HepG2 (cell line): ENCODE measurements around the gene HMBS. TPM values are rescaled to one million over a fixed set of nuclear protein-coding genes. Genes with fewer than 3 reads are reported as not detected.

Source experiments
- GLI4 ChIP-seq: sonication (generic); formaldehyde crosslinking; IDR thresholded peaks from 2 replicates; pipeline ENCODE4 v1.5.1; 2020; ENCODE audit warnings: missing genetic modification reagents, mild to moderate bottlenecking, moderate library complexity, borderline replicate concordance
- REPIN1 ChIP-seq: sonication (generic); formaldehyde crosslinking; IDR thresholded peaks from 2 replicates; pipeline ENCODE4 v1.8.0; 2022; ENCODE audit warnings: missing genetic modification reagents, low read depth, mild to moderate bottlenecking, borderline replicate concordance
- SMC3 ChIP-seq: IDR thresholded peaks from 2 replicates; pipeline ENCODE4 v1.6.1; 2011; ENCODE audit warnings: low read length, improper control_type of control experiment
- TBP ChIP-seq: sonication (generic); formaldehyde crosslinking; IDR thresholded peaks from 2 replicates; pipeline ENCODE4 v1.5.0; 2020; ENCODE audit warnings: missing genetic modification reagents
- XRCC5 ChIP-seq: fragments of 200-400 bp; formaldehyde crosslinking; optimal IDR thresholded peaks from 2 replicates; pipeline ENCODE3; 2017; ENCODE audit warnings: mild to moderate bottlenecking, low read length
- ZNF10 ChIP-seq: sonication (generic); formaldehyde crosslinking; IDR thresholded peaks from 2 replicates; pipeline ENCODE4 v1.4.0; 2020; ENCODE audit warnings: mild to moderate bottlenecking, low read depth, missing genetic modification reagents, borderline replicate concordance
- ZNF234 ChIP-seq: sonication (generic); formaldehyde crosslinking; conservative IDR thresholded peaks from 2 replicates; pipeline ENCODE4 v1.5.1; 2020; ENCODE audit warnings: mild to moderate bottlenecking, missing genetic modification reagents
- ZNF329 ChIP-seq: sonication (generic); formaldehyde crosslinking; IDR thresholded peaks from 2 replicates; pipeline ENCODE4 v1.9.0; 2021; ENCODE audit warnings: low read depth, mild to moderate bottlenecking, missing genetic modification reagents
- ZNF441 ChIP-seq: sonication (generic); formaldehyde crosslinking; IDR thresholded peaks from 2 replicates; pipeline ENCODE4 v1.7.0; 2021; ENCODE audit warnings: missing genetic modification reagents, borderline replicate concordance
- ZNF879 ChIP-seq: sonication (generic); formaldehyde crosslinking; IDR thresholded peaks from 2 replicates; pipeline ENCODE4 v1.8.1; 2023; ENCODE audit warnings: missing genetic modification reagents
- ZNF883 ChIP-seq: sonication (generic); formaldehyde crosslinking; IDR thresholded peaks from 2 replicates; pipeline ENCODE4 v1.5.1; 2020; ENCODE audit warnings: mild to moderate bottlenecking, missing genetic modification reagents; ENCODE audit errors: not compliant biosample characterization
- ZSCAN12 ChIP-seq: sonication (generic); formaldehyde crosslinking; IDR thresholded peaks from 2 replicates; pipeline ENCODE4 v1.9.0; 2021; ENCODE audit warnings: mild to moderate bottlenecking, missing genetic modification reagents
- ZSCAN31 ChIP-seq: sonication (generic); formaldehyde crosslinking; IDR thresholded peaks from 2 replicates; pipeline ENCODE4 v1.5.0; 2020; ENCODE audit warnings: low read depth, mild to moderate bottlenecking, missing genetic modification reagents
- polyA plus RNA-seq, 8 experiments: library from polyadenylated mRNA; depleted of rRNA in 3 of 8; stranded (reverse) in 7 of 8; unstranded in 1 of 8; fragments of >200 nt; fragmentation: Illumina TruSeq in 4 of 8; extraction: Trizol in 4 of 8; gene quantifications; 2 replicates each; pipeline versions ENCODE4 v1.2.1 to v1.2.3, GENCODE V29; 2011 to 2016; ENCODE audit warnings: low read depth in 4 of 8, missing spikeins in 1 of 8, mixed read lengths in 1 of 8; ENCODE audit not compliant: insufficient read depth in 1 of 8
- total RNA-seq, 5 experiments: library from RNA; depleted of rRNA; stranded (reverse); fragments of >200 nt; fragmentation: Illumina TruSeq; extraction: Trizol; gene quantifications; 2 replicates each; pipeline ENCODE4 v1.2.3, GENCODE V29; 2016; ENCODE audit warnings: low read depth in 1 of 5
- TF ChIP-seq, protein P1 (sequence below): IDR thresholded peaks from 2 replicates; pipeline ENCODE4 v1.6.1; 2018; ENCODE audit warnings: missing genetic modification reagents
- TF ChIP-seq, protein P2 (sequence below): sonication (generic); formaldehyde crosslinking; IDR thresholded peaks from 2 replicates; pipeline ENCODE4 v1.4.0; 2020; ENCODE audit warnings: low read depth, mild to moderate bottlenecking, missing genetic modification reagents
- TF ChIP-seq, protein P3 (sequence below): sonication (generic); formaldehyde crosslinking; IDR thresholded peaks from 2 replicates; pipeline ENCODE4 v1.9.0; 2022; ENCODE audit warnings: low read depth, missing genetic modification reagents
- TF ChIP-seq, protein P4 (sequence below): sonication (generic); formaldehyde crosslinking; IDR thresholded peaks from 2 replicates; pipeline ENCODE4 v1.4.0; 2020; ENCODE audit warnings: mild to moderate bottlenecking, low read depth, missing genetic modification reagents
- TF ChIP-seq, protein P5 (sequence below): sonication (generic); formaldehyde crosslinking; IDR thresholded peaks from 2 replicates; pipeline ENCODE4 v1.4.0; 2020; ENCODE audit warnings: missing genetic modification reagents
- TF ChIP-seq, protein P6 (sequence below): sonication (generic); formaldehyde crosslinking; IDR thresholded peaks from 2 replicates; pipeline ENCODE4 v1.8.1; 2023; ENCODE audit warnings: mild to moderate bottlenecking, missing genetic modification reagents
- TF ChIP-seq, protein P7 (sequence below): sonication (generic); formaldehyde crosslinking; IDR thresholded peaks from 2 replicates; pipeline ENCODE4 v1.4.0; 2020; ENCODE audit warnings: missing genetic modification reagents; ENCODE audit errors: not compliant biosample characterization

HMBS gene
- total and polyA plus RNA-seq, 2 of the 13 experiments (the other 11 are each of a cell fraction or from before 2014, with no cell fraction given), result 9.4 to 46.9 TPM

DNA sequence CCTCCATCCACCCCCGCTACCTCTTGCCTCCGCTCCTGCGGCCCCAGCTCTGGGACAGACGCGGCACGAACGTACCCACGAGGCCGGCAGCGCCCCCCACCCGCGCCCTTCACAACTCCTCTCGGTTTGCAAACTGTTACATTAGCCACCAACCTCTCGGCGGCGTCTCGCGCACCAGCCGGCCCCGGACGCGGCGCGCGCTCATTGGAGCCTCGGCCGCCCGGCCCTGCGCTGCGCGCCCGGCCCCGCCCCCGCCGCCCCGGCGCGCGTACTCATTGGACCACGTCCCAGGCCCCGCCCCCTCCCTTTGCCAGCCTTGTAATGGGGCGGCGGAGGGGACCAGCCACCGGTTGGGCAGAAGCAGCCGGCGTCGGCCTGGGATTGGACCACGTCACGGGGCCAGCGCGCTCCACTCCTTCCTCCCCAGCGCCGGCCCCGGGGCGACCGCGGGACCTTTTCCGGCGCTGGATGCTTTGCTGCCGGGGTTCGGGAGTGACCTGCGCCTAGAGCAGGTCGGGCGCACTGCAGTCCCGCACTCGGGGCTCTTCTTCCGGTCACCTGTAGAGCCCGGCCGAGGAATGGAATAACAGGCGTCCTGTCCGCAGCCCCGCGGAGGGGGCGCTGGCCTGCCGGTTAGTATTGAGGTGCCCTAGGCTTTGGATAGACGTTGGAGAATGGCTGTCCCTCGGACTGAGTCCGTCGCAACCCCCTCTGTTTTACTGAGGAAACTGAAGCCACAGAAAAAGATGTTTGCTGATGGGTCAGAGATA lies 27.5 kb upstream of the HMBS start, which contains the start of gene HYOU1 (continued):
- TF ChIP-seq, protein P1, sequence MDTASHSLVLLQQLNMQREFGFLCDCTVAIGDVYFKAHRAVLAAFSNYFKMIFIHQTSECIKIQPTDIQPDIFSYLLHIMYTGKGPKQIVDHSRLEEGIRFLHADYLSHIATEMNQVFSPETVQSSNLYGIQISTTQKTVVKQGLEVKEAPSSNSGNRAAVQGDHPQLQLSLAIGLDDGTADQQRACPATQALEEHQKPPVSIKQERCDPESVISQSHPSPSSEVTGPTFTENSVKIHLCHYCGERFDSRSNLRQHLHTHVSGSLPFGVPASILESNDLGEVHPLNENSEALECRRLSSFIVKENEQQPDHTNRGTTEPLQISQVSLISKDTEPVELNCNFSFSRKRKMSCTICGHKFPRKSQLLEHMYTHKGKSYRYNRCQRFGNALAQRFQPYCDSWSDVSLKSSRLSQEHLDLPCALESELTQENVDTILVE, result peak; percentile 99
- TF ChIP-seq, protein P2, sequence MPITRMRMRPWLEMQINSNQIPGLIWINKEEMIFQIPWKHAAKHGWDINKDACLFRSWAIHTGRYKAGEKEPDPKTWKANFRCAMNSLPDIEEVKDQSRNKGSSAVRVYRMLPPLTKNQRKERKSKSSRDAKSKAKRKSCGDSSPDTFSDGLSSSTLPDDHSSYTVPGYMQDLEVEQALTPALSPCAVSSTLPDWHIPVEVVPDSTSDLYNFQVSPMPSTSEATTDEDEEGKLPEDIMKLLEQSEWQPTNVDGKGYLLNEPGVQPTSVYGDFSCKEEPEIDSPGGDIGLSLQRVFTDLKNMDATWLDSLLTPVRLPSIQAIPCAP (CRISPR knock-in tag), result no peak
- TF ChIP-seq, protein P3, sequence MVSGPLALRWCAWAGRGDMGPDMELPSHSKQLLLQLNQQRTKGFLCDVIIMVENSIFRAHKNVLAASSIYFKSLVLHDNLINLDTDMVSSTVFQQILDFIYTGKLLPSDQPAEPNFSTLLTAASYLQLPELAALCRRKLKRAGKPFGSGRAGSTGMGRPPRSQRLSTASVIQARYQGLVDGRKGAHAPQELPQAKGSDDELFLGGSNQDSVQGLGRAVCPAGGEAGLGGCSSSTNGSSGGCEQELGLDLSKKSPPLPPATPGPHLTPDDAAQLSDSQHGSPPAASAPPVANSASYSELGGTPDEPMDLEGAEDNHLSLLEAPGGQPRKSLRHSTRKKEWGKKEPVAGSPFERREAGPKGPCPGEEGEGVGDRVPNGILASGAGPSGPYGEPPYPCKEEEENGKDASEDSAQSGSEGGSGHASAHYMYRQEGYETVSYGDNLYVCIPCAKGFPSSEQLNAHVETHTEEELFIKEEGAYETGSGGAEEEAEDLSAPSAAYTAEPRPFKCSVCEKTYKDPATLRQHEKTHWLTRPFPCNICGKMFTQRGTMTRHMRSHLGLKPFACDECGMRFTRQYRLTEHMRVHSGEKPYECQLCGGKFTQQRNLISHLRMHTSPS (CRISPR knock-in tag), result no peak; the same call in 1 of the 2 replicates
- TF ChIP-seq SMC3, result no peak
- no peak for TF ChIP-seq ZNF879 (CRISPR knock-in tag)
- TF ChIP-seq ZNF329 (CRISPR knock-in tag), result no peak
- peak; percentile 45; the same call in 1 of the 2 replicates for TF ChIP-seq REPIN1 (CRISPR knock-in tag)
- TF ChIP-seq ZNF441 (CRISPR knock-in tag), result no peak
- no peak for TF ChIP-seq TBP (CRISPR knock-in tag)
- TF ChIP-seq, protein P4, sequence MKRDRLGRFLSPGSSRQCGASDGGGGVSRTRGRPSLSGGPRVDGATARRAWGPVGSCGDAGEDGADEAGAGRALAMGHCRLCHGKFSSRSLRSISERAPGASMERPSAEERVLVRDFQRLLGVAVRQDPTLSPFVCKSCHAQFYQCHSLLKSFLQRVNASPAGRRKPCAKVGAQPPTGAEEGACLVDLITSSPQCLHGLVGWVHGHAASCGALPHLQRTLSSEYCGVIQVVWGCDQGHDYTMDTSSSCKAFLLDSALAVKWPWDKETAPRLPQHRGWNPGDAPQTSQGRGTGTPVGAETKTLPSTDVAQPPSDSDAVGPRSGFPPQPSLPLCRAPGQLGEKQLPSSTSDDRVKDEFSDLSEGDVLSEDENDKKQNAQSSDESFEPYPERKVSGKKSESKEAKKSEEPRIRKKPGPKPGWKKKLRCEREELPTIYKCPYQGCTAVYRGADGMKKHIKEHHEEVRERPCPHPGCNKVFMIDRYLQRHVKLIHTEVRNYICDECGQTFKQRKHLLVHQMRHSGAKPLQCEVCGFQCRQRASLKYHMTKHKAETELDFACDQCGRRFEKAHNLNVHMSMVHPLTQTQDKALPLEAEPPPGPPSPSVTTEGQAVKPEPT (CRISPR knock-in tag), result no peak
- TF ChIP-seq, protein P5, sequence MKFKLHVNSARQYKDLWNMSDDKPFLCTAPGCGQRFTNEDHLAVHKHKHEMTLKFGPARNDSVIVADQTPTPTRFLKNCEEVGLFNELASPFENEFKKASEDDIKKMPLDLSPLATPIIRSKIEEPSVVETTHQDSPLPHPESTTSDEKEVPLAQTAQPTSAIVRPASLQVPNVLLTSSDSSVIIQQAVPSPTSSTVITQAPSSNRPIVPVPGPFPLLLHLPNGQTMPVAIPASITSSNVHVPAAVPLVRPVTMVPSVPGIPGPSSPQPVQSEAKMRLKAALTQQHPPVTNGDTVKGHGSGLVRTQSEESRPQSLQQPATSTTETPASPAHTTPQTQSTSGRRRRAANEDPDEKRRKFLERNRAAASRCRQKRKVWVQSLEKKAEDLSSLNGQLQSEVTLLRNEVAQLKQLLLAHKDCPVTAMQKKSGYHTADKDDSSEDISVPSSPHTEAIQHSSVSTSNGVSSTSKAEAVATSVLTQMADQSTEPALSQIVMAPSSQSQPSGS, result peak; percentile 60; the same call in 1 of the 2 replicates
- TF ChIP-seq, protein P6, sequence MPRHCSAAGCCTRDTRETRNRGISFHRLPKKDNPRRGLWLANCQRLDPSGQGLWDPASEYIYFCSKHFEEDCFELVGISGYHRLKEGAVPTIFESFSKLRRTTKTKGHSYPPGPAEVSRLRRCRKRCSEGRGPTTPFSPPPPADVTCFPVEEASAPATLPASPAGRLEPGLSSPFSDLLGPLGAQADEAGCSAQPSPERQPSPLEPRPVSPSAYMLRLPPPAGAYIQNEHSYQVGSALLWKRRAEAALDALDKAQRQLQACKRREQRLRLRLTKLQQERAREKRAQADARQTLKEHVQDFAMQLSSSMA, result no peak
- TF ChIP-seq ZNF883 (CRISPR knock-in tag), result peak; percentile 13
- TF ChIP-seq XRCC5, result peak; percentile 79
- peak; percentile 45; the same call in 1 of the 2 replicates for TF ChIP-seq ZSCAN31
- TF ChIP-seq, protein P7, sequence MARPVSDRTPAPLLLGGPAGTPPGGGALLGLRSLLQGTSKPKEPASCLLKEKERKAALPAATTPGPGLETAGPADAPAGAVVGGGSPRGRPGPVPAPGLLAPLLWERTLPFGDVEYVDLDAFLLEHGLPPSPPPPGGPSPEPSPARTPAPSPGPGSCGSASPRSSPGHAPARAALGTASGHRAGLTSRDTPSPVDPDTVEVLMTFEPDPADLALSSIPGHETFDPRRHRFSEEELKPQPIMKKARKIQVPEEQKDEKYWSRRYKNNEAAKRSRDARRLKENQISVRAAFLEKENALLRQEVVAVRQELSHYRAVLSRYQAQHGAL (CRISPR knock-in tag), result no peak
- TF ChIP-seq ZSCAN12, result no peak
- TF ChIP-seq GLI4 (CRISPR knock-in tag), result no peak
- no peak for TF ChIP-seq ZNF10
- TF ChIP-seq ZNF234 (CRISPR knock-in tag), result no peak
